Measurements from ENCODE around the gene SFMBT2.
A peak's percentile ranks its signal among the peaks of the same experiment; 100 is the strongest.
"Not testable (repeated sequence)": the region's sequence is repeated elsewhere in the genome, so short reads cannot be mapped to it uniquely, and the experiment has no call there.

The SFMBT2 gene

GRCh38 chr10:7299601-7300325 lies 111.1 kb downstream of the SFMBT2 start:
- DNase-seq (ENCODE audit: low read depth, low spot score) = not testable (repeated sequence)

- DNase-seq (ENCODE audit: low read depth, low spot score) = no peak
Observed at GRCh38 chr10:7298495-7298894, 112.3 kb downstream of the SFMBT2 start.

GRCh38 chr10:7297094-7297493 lies 113.7 kb downstream of the SFMBT2 start:
- DNase-seq (ENCODE audit: low read depth, low spot score) = no peak

- no peak for DNase-seq (ENCODE audit: low read depth, low spot score)
Observed at GRCh38 chr10:7296648-7297047, 114.2 kb downstream of the SFMBT2 start.

GRCh38 chr10:7296076-7296475 lies 114.8 kb downstream of the SFMBT2 start:
- no peak for DNase-seq (ENCODE audit: low read depth, low spot score)

GRCh38 chr10:7293378-7293920 lies 117.4 kb downstream of the SFMBT2 start:
- no peak for DNase-seq (ENCODE audit: low read depth, low spot score)

- peak; percentile 61 for DNase-seq (ENCODE audit: low read depth, low spot score)
Observed at GRCh38 chr10:7291487-7292270, 119.2 kb downstream of the SFMBT2 start.

- no peak for DNase-seq (ENCODE audit: low read depth, low spot score)
Observed at GRCh38 chr10:7288060-7288690, 122.7 kb downstream of the SFMBT2 start.

GRCh38 chr10:7287377-7287776 lies 123.5 kb downstream of the SFMBT2 start:
- no peak for DNase-seq (ENCODE audit: low read depth, low spot score)

GRCh38 chr10:7285522-7286322 lies 125.1 kb downstream of the SFMBT2 start:
- peak; percentile 46 for DNase-seq (ENCODE audit: low read depth, low spot score)

- DNase-seq (ENCODE audit: low read depth, low spot score) = no peak
Observed at GRCh38 chr10:7283246-7283645, 127.6 kb downstream of the SFMBT2 start.

- no peak for DNase-seq (ENCODE audit: low read depth, low spot score)
Observed at GRCh38 chr10:7282457-7282856, 128.4 kb downstream of the SFMBT2 start.

GRCh38 chr10:7281429-7281828 lies 129.4 kb downstream of the SFMBT2 start:
- no peak for DNase-seq (ENCODE audit: low read depth, low spot score)

GRCh38 chr10:7279303-7279702 lies 131.5 kb downstream of the SFMBT2 start:
- peak; percentile 57 for DNase-seq (ENCODE audit: low read depth, low spot score)

- no peak for DNase-seq (ENCODE audit: low read depth, low spot score)
Observed at GRCh38 chr10:7277867-7278266, 133.0 kb downstream of the SFMBT2 start.

GRCh38 chr10:7277432-7277831 lies 133.4 kb downstream of the SFMBT2 start:
- no peak for DNase-seq (ENCODE audit: low read depth, low spot score)

- DNase-seq (ENCODE audit: low read depth, low spot score) = no peak
Observed at GRCh38 chr10:7275761-7276440, 134.9 kb downstream of the SFMBT2 start.

GRCh38 chr10:7274293-7274692 lies 136.5 kb downstream of the SFMBT2 start:
- no peak for DNase-seq (ENCODE audit: low read depth, low spot score)

GRCh38 chr10:7272008-7272407 lies 138.8 kb downstream of the SFMBT2 start:
- DNase-seq (ENCODE audit: low read depth, low spot score) = no peak

- DNase-seq (ENCODE audit: low read depth, low spot score) = no peak
Observed at GRCh38 chr10:7269988-7270387, 140.8 kb downstream of the SFMBT2 start.

GRCh38 chr10:7267142-7267541 lies 143.7 kb downstream of the SFMBT2 start:
- no peak for DNase-seq (ENCODE audit: low read depth, low spot score)
